Measurements from ENCODE around the gene TFAP2B.

Gene TFAP2B

GRCh38 chr6:50825375-50826036 lies 6.8 kb downstream of the TFAP2B start:
- H3K4me3 ChIP-seq (ENCODE audit: low read depth in 1 of 2, low read length in 2 of 2): no peak overlapping the region
- H3K27ac ChIP-seq (ENCODE audit: low read depth, low read length): no peak overlapping the region
- peaks cover 9% of the 10 kb centered on the region for H3K4me1 ChIP-seq (ENCODE audit: insufficient read depth, low read length)
- H3K27me3 ChIP-seq (ENCODE audit: control insufficient read depth in 1 of 2, insufficient read depth in 2 of 2, low read length in 2 of 2): peaks cover 63 to 79% of the 10 kb centered on the region in 2 donors
- H3K9me3 ChIP-seq (ENCODE audit: low read length): no peaks in the 10 kb centered on the region
- H3K9ac ChIP-seq (ENCODE audit: low read length): no peak overlapping the region
- H3K36me3 ChIP-seq (ENCODE audit: insufficient read depth, low read length): no peaks in the 10 kb centered on the region

GRCh38 chr6:50826037-50826761 lies 7.5 kb downstream of the TFAP2B start:
- H3K36me3 ChIP-seq (ENCODE audit: insufficient read depth, low read length): no peaks in the 10 kb centered on the region
- no peaks in the 10 kb centered on the region for H3K9me3 ChIP-seq (ENCODE audit: low read length)
- H3K9ac ChIP-seq (ENCODE audit: low read length): no peak overlapping the region
- peaks cover 3% of the 10 kb centered on the region for H3K4me1 ChIP-seq (ENCODE audit: insufficient read depth, low read length)
- no peak overlapping the region for H3K27ac ChIP-seq (ENCODE audit: low read depth, low read length)
- H3K27me3 ChIP-seq (ENCODE audit: control insufficient read depth in 1 of 2, insufficient read depth in 2 of 2, low read length in 2 of 2): peaks cover 56 to 72% of the 10 kb centered on the region in 2 donors
- H3K4me3 ChIP-seq (ENCODE audit: low read depth in 1 of 2, low read length in 2 of 2): no peak overlapping the region

- H3K4me1 ChIP-seq (ENCODE audit: insufficient read depth, low read length): peaks cover 3% of the 10 kb centered on the region
- H3K9me3 ChIP-seq (ENCODE audit: low read length): no peaks in the 10 kb centered on the region
- no peak overlapping the region for H3K4me3 ChIP-seq (ENCODE audit: low read depth in 1 of 2, low read length in 2 of 2)
- no peaks in the 10 kb centered on the region for H3K36me3 ChIP-seq (ENCODE audit: insufficient read depth, low read length)
- H3K9ac ChIP-seq (ENCODE audit: low read length): no peak overlapping the region
- peaks cover 50 to 66% of the 10 kb centered on the region in 2 donors for H3K27me3 ChIP-seq (ENCODE audit: control insufficient read depth in 1 of 2, insufficient read depth in 2 of 2, low read length in 2 of 2)
- H3K27ac ChIP-seq (ENCODE audit: low read depth, low read length): no peak overlapping the region
These were observed 8.1 kb downstream of the TFAP2B start for GRCh38 chr6:50826803-50827202.

- H3K9me3 ChIP-seq (ENCODE audit: low read length): no peaks in the 10 kb centered on the region
- no peak overlapping the region for H3K9ac ChIP-seq (ENCODE audit: low read length)
- H3K36me3 ChIP-seq (ENCODE audit: insufficient read depth, low read length): no peaks in the 10 kb centered on the region
- H3K4me3 ChIP-seq (ENCODE audit: low read depth in 1 of 2, low read length in 2 of 2): no peak overlapping the region
- H3K27ac ChIP-seq (ENCODE audit: low read depth, low read length): no peak overlapping the region
- no peaks in the 10 kb centered on the region for H3K4me1 ChIP-seq (ENCODE audit: insufficient read depth, low read length)
- H3K27me3 ChIP-seq (ENCODE audit: control insufficient read depth in 1 of 2, insufficient read depth in 2 of 2, low read length in 2 of 2): peaks cover 27 to 43% of the 10 kb centered on the region in 2 donors
These were observed 10.4 kb downstream of the TFAP2B start for GRCh38 chr6:50829049-50829448.

- H3K36me3 ChIP-seq (ENCODE audit: insufficient read depth, low read length): no peaks in the 10 kb centered on the region
- H3K4me3 ChIP-seq (ENCODE audit: low read depth in 1 of 2, low read length in 2 of 2): no peak overlapping the region
- H3K4me1 ChIP-seq (ENCODE audit: insufficient read depth, low read length): no peaks in the 10 kb centered on the region
- H3K9me3 ChIP-seq (ENCODE audit: low read length): no peaks in the 10 kb centered on the region
- no peak overlapping the region for H3K27ac ChIP-seq (ENCODE audit: low read depth, low read length)
- no peak overlapping the region for H3K9ac ChIP-seq (ENCODE audit: low read length)
- peaks cover 20 to 34% of the 10 kb centered on the region in 2 donors for H3K27me3 ChIP-seq (ENCODE audit: control insufficient read depth in 1 of 2, insufficient read depth in 2 of 2, low read length in 2 of 2)
These were observed 11.3 kb downstream of the TFAP2B start for GRCh38 chr6:50829898-50830444.

GRCh38 chr6:50831186-50831585 lies 12.5 kb downstream of the TFAP2B start:
- Histone ChIP-seq H3K9me3 (ENCODE audit: low read length) (no peaks in the 10 kb centered on the region), H3K27me3 (ENCODE audit: control insufficient read depth in 1 of 2, insufficient read depth in 2 of 2, low read length in 2 of 2) (peaks cover 9 to 22% of the 10 kb centered on the region in 2 donors)

GRCh38 chr6:50832912-50833311 lies 14.2 kb downstream of the TFAP2B start:
- Histone ChIP-seq H3K4me1 (ENCODE audit: insufficient read depth, low read length) (no peaks in the 10 kb centered on the region), H3K4me3 (ENCODE audit: low read depth in 1 of 2, low read length in 2 of 2) (no peak overlapping the region), H3K9ac (ENCODE audit: low read length) (no peak overlapping the region), H3K27ac (ENCODE audit: low read depth, low read length) (no peak overlapping the region), H3K36me3 (ENCODE audit: insufficient read depth, low read length) (no peaks in the 10 kb centered on the region), H3K9me3 (ENCODE audit: low read length) (no peaks in the 10 kb centered on the region), H3K27me3 (ENCODE audit: control insufficient read depth in 1 of 2, insufficient read depth in 2 of 2, low read length in 2 of 2) (peaks cover 6 to 8% of the 10 kb centered on the region in 2 donors)

More at GRCh38 chr6:50831186-50831585, 12.5 kb downstream of the TFAP2B start:
- Histone ChIP-seq H3K36me3 (ENCODE audit: insufficient read depth, low read length) (no peaks in the 10 kb centered on the region), H3K27ac (ENCODE audit: low read depth, low read length) (no peak overlapping the region), H3K9ac (ENCODE audit: low read length) (no peak overlapping the region), H3K4me3 (ENCODE audit: low read depth in 1 of 2, low read length in 2 of 2) (no peak overlapping the region), H3K4me1 (ENCODE audit: insufficient read depth, low read length) (no peaks in the 10 kb centered on the region)

GRCh38 chr6:50834929-50835410 lies 16.3 kb downstream of the TFAP2B start:
- no peak overlapping the region for H3K9ac ChIP-seq (ENCODE audit: low read length)
- H3K27me3 ChIP-seq (ENCODE audit: control insufficient read depth in 1 of 2, insufficient read depth in 2 of 2, low read length in 2 of 2): peaks cover 0 to 17% of the 10 kb centered on the region in 2 donors
- H3K4me3 ChIP-seq (ENCODE audit: low read depth in 1 of 2, low read length in 2 of 2): no peak overlapping the region
- no peaks in the 10 kb centered on the region for H3K4me1 ChIP-seq (ENCODE audit: insufficient read depth, low read length)
- H3K9me3 ChIP-seq (ENCODE audit: low read length): no peaks in the 10 kb centered on the region
- no peaks in the 10 kb centered on the region for H3K36me3 ChIP-seq (ENCODE audit: insufficient read depth, low read length)
- H3K27ac ChIP-seq (ENCODE audit: low read depth, low read length): no peak overlapping the region

GRCh38 chr6:50836231-50836630 lies 17.6 kb downstream of the TFAP2B start:
- Histone ChIP-seq H3K9me3 (ENCODE audit: low read length) (no peaks in the 10 kb centered on the region), H3K4me1 (ENCODE audit: insufficient read depth, low read length) (no peaks in the 10 kb centered on the region), H3K27ac (ENCODE audit: low read depth, low read length) (no peak overlapping the region), H3K27me3 (ENCODE audit: control insufficient read depth in 1 of 2, insufficient read depth in 2 of 2, low read length in 2 of 2) (peaks cover 10 to 24% of the 10 kb centered on the region in 2 donors), H3K36me3 (ENCODE audit: insufficient read depth, low read length) (no peaks in the 10 kb centered on the region), H3K9ac (ENCODE audit: low read length) (no peak overlapping the region), H3K4me3 (ENCODE audit: low read depth in 1 of 2, low read length in 2 of 2) (no peak overlapping the region)

- peaks cover 24 to 40% of the 10 kb centered on the region in 2 donors for H3K27me3 ChIP-seq (ENCODE audit: control insufficient read depth in 1 of 2, insufficient read depth in 2 of 2, low read length in 2 of 2)
- peaks cover 1% of the 10 kb centered on the region for H3K9me3 ChIP-seq (ENCODE audit: low read length)
- no peaks in the 10 kb centered on the region for H3K36me3 ChIP-seq (ENCODE audit: insufficient read depth, low read length)
- H3K9ac ChIP-seq (ENCODE audit: low read length): no peak overlapping the region
- H3K27ac ChIP-seq (ENCODE audit: low read depth, low read length): no peak overlapping the region
- H3K4me1 ChIP-seq (ENCODE audit: insufficient read depth, low read length): no peaks in the 10 kb centered on the region
- H3K4me3 ChIP-seq (ENCODE audit: low read depth in 1 of 2, low read length in 2 of 2): no peak overlapping the region
These were observed 19.1 kb downstream of the TFAP2B start for GRCh38 chr6:50837589-50838445.
